Thymus (tissue), 14 donors: ENCODE results near the gene NCAPG2. TPM values are rescaled to one million over a fixed set of nuclear protein-coding genes. Genes with fewer than 3 reads are reported as not detected.

Experiments used
- DNase-seq, 9 donors: peaks; one replicate each; pipeline ENCODE4 v3.0.0-alpha.2; 2013; ENCODE audit warnings: low spot score in 9 of 9, low read depth in 6 of 9, missing footprints in 1 of 9
- H3K27ac ChIP-seq, 2 donors: one replicate each; pipeline ENCODE4 v1.5.1; 2013; ENCODE audit warnings: control low read depth in 1 of 2, low read depth in 1 of 2, low read length in 1 of 2, mild to moderate bottlenecking in 1 of 2, moderate library complexity in 1 of 2
- H3K27me3 ChIP-seq, 2 donors: one replicate each; pipeline ENCODE4 v1.5.1; 2013; ENCODE audit warnings: low read length in 1 of 2; ENCODE audit not compliant: control insufficient read depth in 2 of 2, insufficient read depth in 1 of 2
- H3K36me3 ChIP-seq, 2 donors: one replicate each; pipeline ENCODE4 v1.5.1; 2013; ENCODE audit warnings: low read length in 1 of 2, mild to moderate bottlenecking in 1 of 2, moderate library complexity in 1 of 2; ENCODE audit not compliant: control insufficient read depth in 2 of 2, insufficient read depth in 2 of 2
- H3K4me1 ChIP-seq, 2 donors: one replicate each; pipeline ENCODE4 v1.5.1; 2013; ENCODE audit warnings: low read length in 2 of 2; ENCODE audit not compliant: control insufficient read depth in 2 of 2, insufficient read depth in 2 of 2
- H3K4me3 ChIP-seq, 2 donors: one replicate each; pipeline ENCODE4 v1.5.1; 2013; ENCODE audit warnings: low read length in 2 of 2, control low read depth in 1 of 2, mild to moderate bottlenecking in 1 of 2
- H3K9me3 ChIP-seq, 2 donors: one replicate each; pipeline ENCODE4 v1.5.1; 2013; ENCODE audit warnings: low read length in 1 of 2, mild to moderate bottlenecking in 1 of 2; ENCODE audit not compliant: control insufficient read depth in 2 of 2, insufficient read depth in 1 of 2
- WGBS: extraction: QIAGEN DNeasy Blood & Tissue Kit; methylation state at CpG from one replicate; pipeline ENCODE4 v1.1.7; 2013; 5-methylcytosine and 5-hydroxymethylcytosine counted together
- long read RNA-seq, 10 donors: transcript quantifications; one replicate each; lab custom pipeline, GENCODE V29; 2026
- polyA plus RNA-seq: library from polyadenylated mRNA; stranded (reverse); fragments of 200-250 nt; gene quantifications from one replicate; pipeline ENCODE4 v1.2.3, GENCODE V29; 2013
- total RNA-seq: library from RNA; stranded (reverse); fragments of 120-200 nt; gene quantifications from one replicate; pipeline ENCODE4 v1.2.4, GENCODE V29; 2013
- donor health status: healthy.

Gene NCAPG2, protein sequence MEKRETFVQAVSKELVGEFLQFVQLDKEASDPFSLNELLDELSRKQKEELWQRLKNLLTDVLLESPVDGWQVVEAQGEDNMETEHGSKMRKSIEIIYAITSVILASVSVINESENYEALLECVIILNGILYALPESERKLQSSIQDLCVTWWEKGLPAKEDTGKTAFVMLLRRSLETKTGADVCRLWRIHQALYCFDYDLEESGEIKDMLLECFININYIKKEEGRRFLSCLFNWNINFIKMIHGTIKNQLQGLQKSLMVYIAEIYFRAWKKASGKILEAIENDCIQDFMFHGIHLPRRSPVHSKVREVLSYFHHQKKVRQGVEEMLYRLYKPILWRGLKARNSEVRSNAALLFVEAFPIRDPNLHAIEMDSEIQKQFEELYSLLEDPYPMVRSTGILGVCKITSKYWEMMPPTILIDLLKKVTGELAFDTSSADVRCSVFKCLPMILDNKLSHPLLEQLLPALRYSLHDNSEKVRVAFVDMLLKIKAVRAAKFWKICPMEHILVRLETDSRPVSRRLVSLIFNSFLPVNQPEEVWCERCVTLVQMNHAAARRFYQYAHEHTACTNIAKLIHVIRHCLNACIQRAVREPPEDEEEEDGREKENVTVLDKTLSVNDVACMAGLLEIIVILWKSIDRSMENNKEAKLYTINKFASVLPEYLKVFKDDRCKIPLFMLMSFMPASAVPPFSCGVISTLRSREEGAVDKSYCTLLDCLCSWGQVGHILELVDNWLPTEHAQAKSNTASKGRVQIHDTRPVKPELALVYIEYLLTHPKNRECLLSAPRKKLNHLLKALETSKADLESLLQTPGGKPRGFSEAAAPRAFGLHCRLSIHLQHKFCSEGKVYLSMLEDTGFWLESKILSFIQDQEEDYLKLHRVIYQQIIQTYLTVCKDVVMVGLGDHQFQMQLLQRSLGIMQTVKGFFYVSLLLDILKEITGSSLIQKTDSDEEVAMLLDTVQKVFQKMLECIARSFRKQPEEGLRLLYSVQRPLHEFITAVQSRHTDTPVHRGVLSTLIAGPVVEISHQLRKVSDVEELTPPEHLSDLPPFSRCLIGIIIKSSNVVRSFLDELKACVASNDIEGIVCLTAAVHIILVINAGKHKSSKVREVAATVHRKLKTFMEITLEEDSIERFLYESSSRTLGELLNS
- total RNA-seq: 22.7 TPM
- polyA plus RNA-seq: 3.8 TPM
- long read RNA-seq, donor 1: 0 reads
- long read RNA-seq, donor 2: 0 reads
- long read RNA-seq, donor 3, partial matches to known transcripts: 0 of 3 reads
- long read RNA-seq, donor 3, other reads (novel, unspliced or antisense): 0 of 3 reads
- long read RNA-seq, donor 4, partial matches to known transcripts: 0 of 3 reads
- long read RNA-seq, donor 4, other reads (novel, unspliced or antisense): 0 of 3 reads
- long read RNA-seq, donor 5, partial matches to known transcripts: 6 of 10 reads
- long read RNA-seq, donor 5, other reads (novel, unspliced or antisense): 0 of 10 reads
- long read RNA-seq, donor 6, partial matches to known transcripts: 0 of 3 reads
- long read RNA-seq, donor 6, other reads (novel, unspliced or antisense): 0 of 3 reads
- long read RNA-seq, donor 7, transcript NCAPG2-201 (28 exons, 3,930 nt): major isoform, 5 of 5 reads
- long read RNA-seq, donor 7, partial matches to known transcripts: 0 of 5 reads
- long read RNA-seq, donor 7, other reads (novel, unspliced or antisense): 0 of 5 reads
- long read RNA-seq, donor 8, partial matches to known transcripts: 0 of 1 reads
- long read RNA-seq, donor 8, other reads (novel, unspliced or antisense): 0 of 1 reads
- long read RNA-seq, donor 9, partial matches to known transcripts: 0 of 3 reads
- long read RNA-seq, donor 9, other reads (novel, unspliced or antisense): 0 of 3 reads
- long read RNA-seq, donor 10, partial matches to known transcripts: 5 of 5 reads
- long read RNA-seq, donor 10, other reads (novel, unspliced or antisense): 0 of 5 reads

GRCh38 chr7:158704524-158705233 is at the start of gene NCAPG2:
TSS of gene NCAPG2 (minus strand) at chr7:158704804. CDS start at chr7:158701899, 2,905 bp downstream.
- DNase-seq: peak; percentile 83 to 98 (median 96)
- H3K27me3 ChIP-seq: no peaks in the 10 kb centered on the region
- H3K36me3 ChIP-seq: peaks cover 9 to 21% of the 10 kb centered on the region in 2 donors
- H3K4me1 ChIP-seq: peaks cover 11 to 31% of the 10 kb centered on the region in 2 donors
- H3K4me3 ChIP-seq: peak within 1 kb of the TSS; percentile 70 to 97
- H3K27ac ChIP-seq: peak within 1 kb of the TSS; percentile 76 to 87
- H3K9me3 ChIP-seq: peaks cover 4 to 13% of the 10 kb centered on the region in 2 donors
- WGBS: under 1% methylated on average over 78 of the region's 78 CpGs

DNA sequence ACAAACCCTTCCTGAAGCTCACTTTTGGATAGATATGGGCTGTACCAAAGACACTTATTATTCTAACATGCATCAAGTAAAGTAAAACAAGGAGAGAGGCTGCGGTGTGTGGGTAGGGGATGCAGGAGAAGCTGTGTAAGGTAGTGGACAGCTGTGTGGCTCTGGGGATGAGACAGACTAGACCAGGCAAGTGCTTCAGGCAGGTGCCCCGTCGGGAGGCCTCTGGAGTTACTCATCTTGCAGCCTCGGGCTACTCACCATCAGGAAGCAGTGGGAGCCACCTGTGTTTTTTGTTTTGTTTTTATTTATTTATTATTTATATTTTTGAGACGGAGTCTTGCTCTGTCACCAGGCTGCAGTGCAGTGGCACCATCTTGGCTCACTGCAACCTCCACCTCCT is 49.3 kb upstream of the NCAPG2 start:
- no peaks in the 10 kb centered on the region for H3K4me1 ChIP-seq
- H3K4me3 ChIP-seq: no peak overlapping the region
- no peak overlapping the region for H3K27ac ChIP-seq
- peaks cover 37 to 53% of the 10 kb centered on the region in 2 donors for H3K36me3 ChIP-seq
- H3K27me3 ChIP-seq: no peaks in the 10 kb centered on the region
- WGBS: 96% methylated on average over 5 of the region's 5 CpGs
- DNase-seq: no peak
- no peaks in the 10 kb centered on the region for H3K9me3 ChIP-seq

DNA sequence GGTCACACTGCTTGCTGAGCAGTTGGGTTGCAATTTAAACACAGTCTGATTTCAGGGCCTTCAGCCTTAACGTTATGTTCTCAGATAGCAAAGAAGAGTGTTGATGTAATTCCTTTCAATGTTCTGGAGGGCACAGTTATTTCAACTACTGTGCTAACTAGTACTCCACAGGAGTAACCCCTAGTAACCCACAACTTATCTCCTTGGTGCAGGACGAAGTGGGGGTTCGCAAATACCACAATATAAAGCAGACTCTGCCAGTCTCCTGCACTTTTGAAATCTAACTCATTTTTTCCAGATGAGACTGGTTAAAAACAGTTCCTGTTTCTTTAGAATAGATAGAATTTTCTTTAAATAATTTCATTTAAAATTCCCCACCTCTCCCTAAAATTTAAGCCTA is 47.1 kb upstream of the NCAPG2 start:
- Histone ChIP-seq H3K9me3 (no peaks in the 10 kb centered on the region), H3K4me1 (no peaks in the 10 kb centered on the region), H3K36me3 (peaks cover 34 to 48% of the 10 kb centered on the region in 2 donors), H3K27ac (no peak overlapping the region), H3K4me3 (no peak overlapping the region), H3K27me3 (no peaks in the 10 kb centered on the region)
- WGBS: 98% methylated on average over 3 of the region's 3 CpGs
- DNase-seq: no peak

DNA sequence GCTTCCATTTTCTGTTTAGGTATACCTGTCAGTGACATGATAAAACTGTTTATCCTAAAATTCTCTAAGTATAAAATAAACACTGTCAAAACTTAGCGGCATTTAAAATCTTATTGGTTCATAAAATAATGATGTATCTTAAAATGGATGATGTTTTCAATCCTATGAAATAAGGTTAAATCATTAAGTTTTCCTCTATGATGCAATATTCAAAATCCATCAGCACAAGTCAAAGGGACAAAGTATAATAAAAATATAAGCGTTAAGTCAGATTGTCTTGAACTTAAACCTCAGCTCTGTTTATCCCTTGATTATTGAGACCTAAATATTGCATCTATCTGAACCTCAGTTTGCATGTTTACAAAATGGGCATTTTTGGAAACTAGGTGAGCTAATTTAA is 46.6 kb upstream of the NCAPG2 start:
- H3K4me3 ChIP-seq: no peak overlapping the region
- H3K9me3 ChIP-seq: no peaks in the 10 kb centered on the region
- no peaks in the 10 kb centered on the region for H3K27me3 ChIP-seq
- DNase-seq: no peak
- peaks cover 37 to 45% of the 10 kb centered on the region in 2 donors for H3K36me3 ChIP-seq
- no peak overlapping the region for H3K27ac ChIP-seq
- over 99% methylated on average over 2 of the region's 2 CpGs for WGBS
- no peaks in the 10 kb centered on the region for H3K4me1 ChIP-seq

DNA sequence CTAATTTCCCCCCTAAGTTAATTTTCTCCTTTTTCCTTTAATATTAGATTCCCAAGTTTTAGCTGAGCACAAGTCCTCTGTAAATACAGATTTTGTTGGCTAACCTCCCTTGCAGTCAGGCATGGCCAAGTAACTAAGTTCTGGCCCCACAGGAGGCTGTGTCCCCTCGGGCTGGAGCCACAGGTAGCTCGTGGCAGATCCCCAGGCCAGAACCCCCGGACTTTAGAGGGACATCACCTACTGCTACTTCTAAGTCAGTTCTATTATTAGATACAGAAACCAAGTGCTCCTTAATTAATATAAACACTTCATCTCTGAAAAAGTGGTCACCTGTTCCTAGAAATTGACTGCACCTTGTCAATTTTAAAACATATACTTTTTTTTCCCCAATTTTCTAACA is 46.1 kb upstream of the NCAPG2 start:
- Histone ChIP-seq H3K36me3 (peaks cover 38 to 48% of the 10 kb centered on the region in 2 donors), H3K4me1 (no peaks in the 10 kb centered on the region), H3K27me3 (no peaks in the 10 kb centered on the region), H3K9me3 (no peaks in the 10 kb centered on the region), H3K27ac (no peak overlapping the region), H3K4me3 (no peak overlapping the region)
- DNase-seq: no peak
- WGBS: 98% methylated on average over 3 of the region's 3 CpGs

GRCh38 chr7:158749396-158749795 is 44.8 kb upstream of the NCAPG2 start:
- DNase-seq: no peak
- no peaks in the 10 kb centered on the region for H3K27me3 ChIP-seq
- peaks cover 30 to 46% of the 10 kb centered on the region in 2 donors for H3K36me3 ChIP-seq
- no peaks in the 10 kb centered on the region for H3K4me1 ChIP-seq
- no peak overlapping the region for H3K4me3 ChIP-seq
- no peak overlapping the region for H3K27ac ChIP-seq
- 99% methylated on average over 9 of the region's 9 CpGs for WGBS
- no peaks in the 10 kb centered on the region for H3K9me3 ChIP-seq

DNA sequence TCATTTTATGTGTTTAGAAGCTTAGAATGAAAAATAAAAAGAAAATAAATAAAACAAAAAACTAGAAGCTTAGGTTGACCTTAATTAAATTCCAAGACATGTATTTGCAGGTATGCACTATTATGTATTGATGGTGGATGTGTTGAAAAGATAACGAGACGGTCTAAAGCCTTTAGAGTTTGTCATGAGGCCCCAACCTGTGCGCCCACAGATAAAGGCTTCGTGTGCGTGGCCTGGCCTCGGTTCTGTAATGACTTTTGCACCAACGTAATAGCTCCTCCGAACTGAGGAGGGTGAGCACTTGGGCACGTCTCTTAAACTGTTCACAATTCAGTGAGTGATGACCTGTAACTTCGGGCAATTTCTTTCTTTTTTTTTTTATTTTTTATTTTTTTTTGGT is 43.7 kb upstream of the NCAPG2 start:
- 87% methylated on average over 10 of the region's 10 CpGs for WGBS
- H3K36me3 ChIP-seq: peaks cover 27 to 43% of the 10 kb centered on the region in 2 donors

More for the DNA sequence above, 43.7 kb upstream of the NCAPG2 start:
- no peak overlapping the region for H3K27ac ChIP-seq
- no peaks in the 10 kb centered on the region for H3K27me3 ChIP-seq
- H3K9me3 ChIP-seq: no peaks in the 10 kb centered on the region
- no peak overlapping the region for H3K4me3 ChIP-seq
- H3K4me1 ChIP-seq: no peaks in the 10 kb centered on the region
- DNase-seq: no peak
